GM12878 (cell line): Measurements from ENCODE around the gene CXXC1. TPM values are rescaled to one million over a fixed set of nuclear protein-coding genes. Genes with fewer than 3 reads are reported as not detected.
A peak's percentile ranks its signal among the peaks of the same experiment; 100 is the strongest.

Experiments
- CEBPZ ChIP-seq: fragments of 150-350 bp; IDR thresholded peaks from 2 replicates; pipeline ENCODE4 v1.6.1; 2016; ENCODE audit warnings: low read depth, low read length
- FOS ChIP-seq: IDR thresholded peaks from 3 replicates; pipeline ENCODE4 v1.6.1; 2011; ENCODE audit warnings: borderline replicate concordance; ENCODE audit not compliant: insufficient read length; ENCODE audit errors: extremely low read depth
- LARP7 ChIP-seq: fragments of 450-650 bp; IDR thresholded peaks from 2 replicates; pipeline ENCODE4 v1.6.1; 2017; ENCODE audit warnings: mild to moderate bottlenecking
- MEF2A ChIP-seq: IDR thresholded peaks from 2 replicates; pipeline ENCODE4 v1.6.1; 2011; ENCODE audit warnings: low read depth, mild to moderate bottlenecking, low read length, moderate library complexity; ENCODE audit not compliant: insufficient read depth
- POU2F2 ChIP-seq: IDR thresholded peaks from 3 replicates; pipeline ENCODE4 v1.6.1; 2011; ENCODE audit warnings: low read depth, mild to moderate bottlenecking, low read length, borderline replicate concordance
- RELB ChIP-seq: fragments of 450-650 bp; IDR thresholded peaks from 2 replicates; pipeline ENCODE4 v1.6.1; 2017; ENCODE audit warnings: low read depth, mild to moderate bottlenecking, moderate library complexity
- SREBF2 ChIP-seq: IDR thresholded peaks from 2 replicates; pipeline ENCODE4 v1.6.1; 2012; ENCODE audit warnings: mild to moderate bottlenecking, low read length
- TARDBP ChIP-seq: IDR thresholded peaks from 2 replicates; pipeline ENCODE4 v1.6.1; 2016; ENCODE audit warnings: borderline replicate concordance
- TCF3 ChIP-seq: IDR thresholded peaks from 2 replicates; pipeline ENCODE4 v1.6.1; 2012; ENCODE audit warnings: low read depth, mild to moderate bottlenecking, low read length, borderline replicate concordance; ENCODE audit not compliant: insufficient read depth
- polyA plus RNA-seq, 11 experiments: library from polyadenylated mRNA; depleted of rRNA in 4 of 11; unstranded in 6 of 11; stranded (reverse) in 5 of 11; fragments of >200 nt; fragmentation: Nextera tagmentation in 4 of 11; fragmentation: Illumina TruSeq in 1 of 11; extraction: Ambion mirVana in 4 of 11; extraction: Trizol in 1 of 11; gene quantifications; 1 replicate in 1 of 11; 2 replicates in 10 of 11; pipeline versions ENCODE4 v1.2.1 to v1.2.3, GENCODE V29; 2011 to 2016; ENCODE audit warnings: inconsistent platforms in 2 of 11, missing spikeins in 2 of 11, low read depth in 1 of 11
- total RNA-seq, 4 experiments: library from RNA; depleted of rRNA in 3 of 4; stranded (reverse); fragments of >200 nt in 3 of 4; fragmentation: Illumina TruSeq in 1 of 4; extraction: Trizol in 1 of 4; gene quantifications; 2 replicates each; pipeline versions ENCODE4 v1.2.1 to v1.2.3, GENCODE V29; 2013 to 2021

CXXC1 gene
- total and polyA plus RNA-seq, 10 of the 15 experiments (the other 5 are each of a cell fraction or from before 2014, with no cell fraction given): 9.2 to 180 (median 93.8) TPM

- TF ChIP-seq MEF2A (peak; percentile 78), FOS (no peak), CEBPZ (no peak), RELB (peak; percentile 49; the same call in 1 of the 2 replicates), LARP7 (no peak), TCF3 (no peak), SREBF2 (no peak), POU2F2 (peak; percentile 87; the same call in 1 of the 3 replicates), TARDBP (no peak)
These were observed 33.2 kb upstream of the CXXC1 start (continued) for GRCh38 chr18:50320719-50321118.
